ENCODE data around the gene COQ7. TPM values are rescaled to one million over a fixed set of nuclear protein-coding genes. Genes with fewer than 3 reads are reported as not detected.
A peak's percentile ranks its signal among the peaks of the same experiment; 100 is the strongest.

The COQ7 gene
- total and polyA plus RNA-seq, 9 donors = 25.8 to 30.2 (median 27.1) TPM

DNA sequence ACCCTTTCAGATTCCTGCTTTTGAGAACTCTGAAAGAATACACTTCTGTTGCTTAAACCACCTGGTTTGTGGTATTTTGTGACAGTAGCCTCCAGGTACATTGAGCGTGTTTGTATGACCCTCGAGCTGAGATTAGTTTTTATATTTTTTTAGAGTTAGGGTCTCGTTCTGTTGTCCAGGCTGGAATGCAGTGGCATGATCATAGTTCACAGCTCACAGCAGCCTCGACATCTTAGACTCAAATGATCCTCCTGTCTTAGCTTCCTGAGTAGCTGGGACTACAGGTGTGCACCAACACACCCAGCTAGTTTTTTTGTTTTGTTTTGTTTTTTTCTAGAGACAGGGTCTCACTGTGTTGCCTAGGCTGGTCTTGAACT is 41.9 kb downstream of the COQ7 start:
- H3K36me3 ChIP-seq (ENCODE audit: control insufficient read depth, insufficient read depth, low read length) = no peaks in the 10 kb centered on the region
- DNase-seq = no peak
- H3K27ac ChIP-seq (ENCODE audit: low read length) = no peak overlapping the region
- H3K4me3 ChIP-seq (ENCODE audit: low read length) = no peak overlapping the region
- H3K4me1 ChIP-seq (ENCODE audit: control insufficient read depth, insufficient read depth, low read length) = peaks cover 10% of the 10 kb centered on the region
- H3K9me3 ChIP-seq (replicated peaks; ENCODE audit: control insufficient read depth, low read depth, low read length) = no peaks in the 10 kb centered on the region
- WGBS (ENCODE audit: insufficient coverage) = 67% methylated on average over 1 of the region's 4 CpGs
- H3K27me3 ChIP-seq (ENCODE audit: control insufficient read depth, insufficient read depth, low read length) = no peaks in the 10 kb centered on the region

DNA sequence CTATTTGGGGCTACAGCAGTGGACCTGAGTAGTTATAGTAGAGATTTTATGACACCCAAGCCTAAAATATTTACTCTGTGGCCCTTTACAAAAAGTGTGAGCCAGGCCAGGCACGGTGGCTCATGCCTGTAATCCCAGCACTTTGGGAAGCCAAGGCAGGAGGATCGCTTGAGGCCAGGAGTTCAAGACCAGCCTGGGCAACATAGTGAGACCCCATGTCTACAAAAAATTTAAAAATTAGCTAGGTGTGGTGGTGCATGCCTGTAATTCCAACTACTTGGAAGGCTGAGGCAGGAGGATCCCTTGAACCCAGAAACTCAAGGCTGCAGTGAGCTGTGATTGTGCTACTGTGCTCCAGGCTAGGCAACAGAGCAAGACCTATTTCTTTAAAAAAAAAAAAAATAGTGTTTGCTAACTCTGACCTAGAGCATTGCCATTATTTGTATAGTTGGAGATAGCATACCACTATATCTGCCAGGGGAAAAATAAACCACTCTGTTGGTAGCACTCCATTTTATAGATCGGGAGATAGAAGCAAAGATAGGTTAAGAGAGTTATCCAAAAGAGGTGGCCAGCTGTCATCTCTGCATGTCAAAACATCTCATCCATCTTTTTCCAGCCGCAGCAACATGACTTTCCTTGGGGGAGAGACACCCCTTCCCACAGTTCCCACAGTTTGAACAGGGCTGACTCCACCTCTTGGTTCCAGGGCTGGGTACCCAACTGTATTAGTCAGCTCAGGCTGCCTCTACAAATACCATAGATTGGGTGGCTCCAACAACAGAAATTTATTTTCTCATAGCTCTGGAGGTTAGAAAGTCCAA is 43.3 kb downstream of the COQ7 start:
- no peak for DNase-seq
- 94% methylated on average over 2 of the region's 4 CpGs for WGBS (ENCODE audit: insufficient coverage)
- peaks cover 8% of the 10 kb centered on the region for H3K36me3 ChIP-seq (ENCODE audit: control insufficient read depth, insufficient read depth, low read length)
- no peaks in the 10 kb centered on the region for H3K27me3 ChIP-seq (ENCODE audit: control insufficient read depth, insufficient read depth, low read length)
- H3K4me3 ChIP-seq (ENCODE audit: low read length) = no peak overlapping the region
- H3K27ac ChIP-seq (ENCODE audit: low read length) = no peak overlapping the region
- H3K9me3 ChIP-seq (replicated peaks; ENCODE audit: control insufficient read depth, low read depth, low read length) = no peaks in the 10 kb centered on the region
- peaks cover 23% of the 10 kb centered on the region for H3K4me1 ChIP-seq (ENCODE audit: control insufficient read depth, insufficient read depth, low read length)

DNA sequence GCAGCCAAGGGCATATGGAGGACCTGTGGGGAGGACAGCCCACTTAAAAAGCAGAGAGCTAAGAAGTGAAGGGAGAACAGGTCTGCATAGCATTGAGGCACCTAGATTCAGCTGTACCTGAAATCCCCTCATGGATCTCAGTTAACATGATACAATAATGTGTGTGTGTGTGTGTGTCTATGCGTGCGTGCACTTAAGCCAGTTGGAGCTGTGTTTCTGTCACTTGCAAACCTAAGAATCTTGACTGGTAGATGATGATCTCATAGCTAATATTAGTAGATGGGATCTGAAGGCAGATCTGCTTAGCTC is 44.6 kb downstream of the COQ7 start:
- peaks cover 18% of the 10 kb centered on the region for H3K36me3 ChIP-seq (ENCODE audit: control insufficient read depth, insufficient read depth, low read length)
- DNase-seq = no peak
- H3K27ac ChIP-seq (ENCODE audit: low read length) = no peak overlapping the region
- no peaks in the 10 kb centered on the region for H3K27me3 ChIP-seq (ENCODE audit: control insufficient read depth, insufficient read depth, low read length)
- H3K4me1 ChIP-seq (ENCODE audit: control insufficient read depth, insufficient read depth, low read length) = peaks cover 30% of the 10 kb centered on the region
- H3K4me3 ChIP-seq (ENCODE audit: low read length) = no peak overlapping the region
- WGBS (ENCODE audit: insufficient coverage) = no CpG with 5 or more reads among the region's 2 CpGs
- H3K9me3 ChIP-seq (replicated peaks; ENCODE audit: control insufficient read depth, low read depth, low read length) = no peaks in the 10 kb centered on the region

DNA sequence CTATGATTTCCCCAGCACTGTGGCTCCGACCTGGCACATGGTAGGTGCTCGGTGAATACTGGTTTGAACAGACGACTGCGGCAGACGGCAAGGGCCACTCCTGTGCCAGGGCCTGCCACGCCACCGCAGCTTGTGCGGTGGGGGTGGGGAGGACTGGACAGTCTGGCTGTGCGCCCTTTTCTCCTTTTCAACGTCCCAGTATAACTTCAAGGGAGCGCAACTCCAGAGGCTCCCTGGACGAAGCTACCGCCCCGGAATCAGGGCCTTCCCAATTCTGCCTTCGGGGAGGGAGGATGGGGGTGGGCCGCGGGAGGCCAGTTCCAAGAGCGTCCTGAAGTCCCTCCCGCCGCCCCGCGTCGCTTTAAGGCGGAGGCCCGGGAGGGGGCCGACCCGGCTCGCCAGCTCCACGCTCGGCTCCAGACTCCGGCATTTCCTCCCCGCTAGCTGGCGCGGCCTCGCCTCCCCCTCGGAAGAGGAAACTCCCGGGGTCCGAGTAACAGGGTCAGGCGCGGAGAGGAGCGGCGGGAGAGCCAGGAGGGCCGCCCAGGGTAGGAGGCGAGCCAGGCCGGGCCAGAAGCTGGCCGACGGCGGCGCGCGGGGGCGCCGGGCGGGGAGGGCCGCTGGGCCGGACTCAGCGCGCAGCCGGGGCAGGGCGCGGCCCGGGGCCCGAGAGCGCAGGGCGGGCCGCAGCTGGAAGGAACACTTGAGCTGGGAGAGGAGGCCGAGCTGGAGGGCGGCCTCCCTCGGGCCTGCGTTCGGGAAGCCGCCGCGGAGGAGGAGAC is 46.4 kb downstream of the COQ7 start, which contains the start of gene ITPRIPL2:
TSS of gene ITPRIPL2 (plus strand) at position 388 of the 782 bp plus-strand sequence. CDS start 498 bp downstream, outside the sequence.
- Histone ChIP-seq H3K27me3 (ENCODE audit: control insufficient read depth, insufficient read depth, low read length) (no peaks in the 10 kb centered on the region), H3K4me1 (ENCODE audit: control insufficient read depth, insufficient read depth, low read length) (peaks cover 37% of the 10 kb centered on the region), H3K27ac (ENCODE audit: low read length) (peak within 1 kb of the TSS; percentile 92), H3K4me3 (ENCODE audit: low read length) (peak within 1 kb of the TSS; percentile 61), H3K36me3 (ENCODE audit: control insufficient read depth, insufficient read depth, low read length) (peaks cover 19% of the 10 kb centered on the region), H3K9me3 (replicated peaks; ENCODE audit: control insufficient read depth, low read depth, low read length) (no peaks in the 10 kb centered on the region)
- WGBS (ENCODE audit: insufficient coverage) = under 1% methylated on average over 64 of the region's 74 CpGs
- DNase-seq = peak; percentile 97

DNA sequence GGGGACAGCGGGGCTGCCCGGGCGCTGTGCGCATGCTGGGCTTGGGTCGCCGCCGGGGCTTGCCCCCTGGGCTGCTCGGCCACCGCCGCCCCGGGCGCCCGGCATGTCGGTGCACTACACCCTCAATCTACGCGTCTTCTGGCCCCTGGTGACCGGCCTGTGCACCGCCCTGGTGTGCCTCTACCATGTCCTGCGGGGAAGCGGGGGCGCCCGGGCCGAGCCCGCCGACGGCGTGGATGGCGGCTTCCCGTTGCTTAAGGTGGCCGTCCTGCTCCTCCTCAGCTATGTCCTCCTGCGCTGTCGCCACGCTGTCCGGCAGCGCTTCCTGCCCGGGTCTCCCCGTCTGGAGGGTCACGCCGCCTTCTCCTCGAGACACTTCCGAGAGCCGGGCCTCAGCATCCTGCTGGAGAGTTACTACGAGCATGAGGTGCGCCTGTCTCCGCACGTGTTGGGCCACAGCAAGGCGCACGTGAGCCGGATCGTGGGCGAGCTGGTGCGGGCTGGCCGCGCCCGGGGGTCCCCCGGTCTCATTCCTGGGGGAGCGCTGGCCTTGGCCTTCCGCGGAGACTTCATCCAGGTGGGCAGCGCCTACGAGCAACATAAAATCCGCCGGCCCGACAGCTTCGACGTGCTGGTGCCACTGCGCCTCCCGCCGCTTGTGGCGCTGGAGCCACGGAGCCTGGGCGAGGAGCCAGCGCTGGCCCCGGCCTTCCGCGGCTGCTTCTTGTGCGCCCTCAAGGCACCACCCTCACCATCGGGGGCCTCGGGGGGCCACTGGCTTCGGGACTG is 47.1 kb downstream of the COQ7 start:
- peaks cover 19% of the 10 kb centered on the region for H3K36me3 ChIP-seq (ENCODE audit: control insufficient read depth, insufficient read depth, low read length)
- H3K27me3 ChIP-seq (ENCODE audit: control insufficient read depth, insufficient read depth, low read length) = no peaks in the 10 kb centered on the region
- H3K4me1 ChIP-seq (ENCODE audit: control insufficient read depth, insufficient read depth, low read length) = peaks cover 39% of the 10 kb centered on the region
- H3K4me3 ChIP-seq (ENCODE audit: low read length) = peak overlapping the region; percentile 61
- DNase-seq = peak; percentile 83
- 2% methylated on average over 80 of the region's 80 CpGs for WGBS (ENCODE audit: insufficient coverage)
- no peaks in the 10 kb centered on the region for H3K9me3 ChIP-seq (replicated peaks; ENCODE audit: control insufficient read depth, low read depth, low read length)
- peak overlapping the region; percentile 92 for H3K27ac ChIP-seq (ENCODE audit: low read length)

DNA sequence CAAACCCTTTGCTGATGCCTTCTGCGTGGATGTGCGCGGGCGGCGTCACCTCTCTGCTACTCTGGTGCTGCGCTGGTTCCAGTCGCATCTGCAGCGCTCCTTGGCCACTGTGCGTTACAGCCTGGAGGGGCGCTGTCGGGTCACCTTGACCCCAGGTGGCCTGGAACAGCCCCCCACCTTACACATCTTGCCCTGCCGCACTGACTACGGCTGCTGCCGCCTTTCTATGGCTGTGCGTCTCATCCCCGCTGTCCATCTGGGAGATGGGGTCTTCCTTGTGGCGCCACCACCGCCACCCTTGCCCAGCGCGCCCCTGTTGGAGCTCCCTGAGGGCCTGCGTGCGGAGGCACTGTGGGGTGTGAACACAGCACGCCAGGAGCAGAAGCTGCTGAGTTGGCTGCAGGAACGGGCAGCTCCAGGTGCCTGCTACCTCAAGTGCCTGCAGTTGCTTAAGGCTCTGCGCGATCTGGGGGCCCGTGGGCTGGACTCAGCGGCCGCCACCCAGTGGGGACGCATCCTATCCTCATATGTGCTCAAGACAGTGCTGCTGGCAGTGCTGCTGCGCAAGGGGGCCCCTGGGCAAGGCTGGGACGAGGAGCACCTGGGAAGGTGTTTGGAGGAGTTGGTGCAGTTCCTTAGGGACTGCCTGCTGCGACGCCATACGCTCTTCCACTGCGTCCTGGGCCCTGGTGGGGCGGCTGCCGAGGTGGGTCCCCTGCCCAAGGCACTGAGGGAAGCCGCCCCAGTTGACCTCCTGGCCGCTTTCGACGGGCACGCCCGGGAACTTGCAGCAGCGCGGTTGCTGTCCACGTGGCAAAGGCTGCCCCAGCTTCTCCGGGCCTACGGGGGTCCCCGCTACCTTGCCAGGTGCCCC is 48.0 kb downstream of the COQ7 start:
- Histone ChIP-seq H3K9me3 (replicated peaks; ENCODE audit: control insufficient read depth, low read depth, low read length) (no peaks in the 10 kb centered on the region), H3K36me3 (ENCODE audit: control insufficient read depth, insufficient read depth, low read length) (peaks cover 22% of the 10 kb centered on the region), H3K27me3 (ENCODE audit: control insufficient read depth, insufficient read depth, low read length) (no peaks in the 10 kb centered on the region), H3K4me1 (ENCODE audit: control insufficient read depth, insufficient read depth, low read length) (peaks cover 39% of the 10 kb centered on the region), H3K4me3 (ENCODE audit: low read length) (peak overlapping the region; percentile 61), H3K27ac (ENCODE audit: low read length) (peak overlapping the region; percentile 92)
- 71% methylated on average over 50 of the region's 50 CpGs for WGBS (ENCODE audit: insufficient coverage)
- DNase-seq = no peak

DNA sequence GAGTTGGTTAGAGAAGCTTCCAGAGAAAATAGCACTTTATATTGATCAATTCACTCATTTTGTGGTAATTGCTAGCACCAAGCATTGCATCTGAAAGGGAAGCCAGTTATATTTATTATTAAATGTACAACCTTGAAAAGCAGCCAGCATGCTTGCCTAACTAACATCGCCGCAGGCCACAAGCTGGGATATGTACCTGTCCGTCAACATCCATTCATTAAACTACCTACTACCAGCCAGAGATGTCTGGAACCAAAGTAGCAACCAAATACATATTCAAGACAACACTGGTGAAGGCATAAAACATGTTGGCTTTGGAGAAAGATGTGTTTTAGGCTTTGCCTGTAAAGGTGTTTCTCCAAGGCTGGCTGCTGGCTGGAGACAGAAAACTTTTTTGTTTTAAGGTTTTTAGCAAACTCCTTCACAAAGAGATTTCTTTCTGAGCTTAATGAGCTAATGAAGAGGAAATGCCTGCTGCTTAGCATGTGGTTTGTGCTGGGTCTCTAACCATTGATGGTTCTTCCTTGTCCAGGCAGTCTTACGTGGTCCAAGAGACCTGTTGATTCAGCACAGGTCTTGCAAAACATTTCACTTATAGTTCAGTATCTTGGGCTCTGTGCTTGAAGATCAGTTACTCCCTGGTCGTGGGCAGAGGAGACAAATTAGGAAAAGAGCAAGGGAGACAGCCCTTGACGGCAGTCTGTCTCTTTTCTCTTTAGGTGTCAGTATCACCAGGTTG is 49.5 kb downstream of the COQ7 start:
- Histone ChIP-seq H3K4me3 (ENCODE audit: low read length) (no peak overlapping the region), H3K4me1 (ENCODE audit: control insufficient read depth, insufficient read depth, low read length) (peaks cover 39% of the 10 kb centered on the region), H3K36me3 (ENCODE audit: control insufficient read depth, insufficient read depth, low read length) (peaks cover 28% of the 10 kb centered on the region), H3K9me3 (replicated peaks; ENCODE audit: control insufficient read depth, low read depth, low read length) (no peaks in the 10 kb centered on the region), H3K27ac (ENCODE audit: low read length) (peak overlapping the region; percentile 59), H3K27me3 (ENCODE audit: control insufficient read depth, insufficient read depth, low read length) (no peaks in the 10 kb centered on the region)
- DNase-seq = no peak
- WGBS (ENCODE audit: insufficient coverage) = no CpG with 5 or more reads among the region's 6 CpGs

DNA sequence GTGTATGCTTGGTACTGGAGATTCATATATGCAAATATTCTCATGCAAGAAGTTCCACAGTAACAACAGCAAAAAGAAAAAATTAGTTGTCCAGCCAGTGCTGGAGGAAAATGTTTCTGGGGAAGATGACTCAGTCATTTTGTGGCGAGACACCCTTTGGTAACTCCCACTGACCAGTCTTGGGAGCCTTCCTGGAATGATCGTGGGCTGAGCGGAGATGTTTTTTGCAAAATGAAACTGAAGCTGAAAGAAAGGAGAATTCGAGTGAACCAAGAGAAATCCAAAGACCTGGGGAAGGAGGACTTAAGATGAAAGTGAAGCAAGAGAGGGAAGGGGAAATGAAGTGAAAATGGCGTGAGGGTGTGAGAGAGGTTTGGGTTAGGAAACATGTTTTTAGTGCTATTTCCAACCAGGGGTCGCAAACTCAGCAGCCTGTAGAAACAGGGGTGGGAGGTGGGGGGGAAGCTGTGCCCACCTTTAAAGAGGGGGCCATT is 51.6 kb downstream of the COQ7 start:
- WGBS (ENCODE audit: insufficient coverage) = 24% methylated on average over 6 of the region's 6 CpGs
- Histone ChIP-seq H3K27me3 (ENCODE audit: control insufficient read depth, insufficient read depth, low read length) (no peaks in the 10 kb centered on the region), H3K4me1 (ENCODE audit: control insufficient read depth, insufficient read depth, low read length) (peaks cover 28% of the 10 kb centered on the region), H3K9me3 (replicated peaks; ENCODE audit: control insufficient read depth, low read depth, low read length) (no peaks in the 10 kb centered on the region), H3K4me3 (ENCODE audit: low read length) (peak overlapping the region; percentile 5), H3K27ac (ENCODE audit: low read length) (peak overlapping the region; percentile 57), H3K36me3 (ENCODE audit: control insufficient read depth, insufficient read depth, low read length) (peaks cover 28% of the 10 kb centered on the region)
- peak; percentile 86 for DNase-seq

DNA sequence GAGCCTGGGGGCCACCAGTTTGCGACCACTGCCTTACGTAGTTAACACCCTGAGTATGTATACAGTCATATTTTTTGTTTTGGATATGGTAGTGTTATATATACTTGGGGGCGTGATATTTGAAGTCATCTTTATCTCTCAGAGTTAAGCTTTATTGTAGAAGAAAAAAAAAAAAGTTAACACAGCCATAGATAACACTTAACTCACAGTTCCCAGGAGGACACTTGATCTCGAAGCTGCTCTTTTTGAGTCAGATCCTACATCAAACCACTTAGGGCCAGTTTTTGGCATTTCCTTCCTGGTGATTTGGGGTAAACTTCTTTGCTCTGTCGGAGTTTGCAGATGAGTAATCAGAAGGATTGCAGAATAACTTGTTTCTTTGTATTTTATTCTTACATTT is 52.1 kb downstream of the COQ7 start:
- Histone ChIP-seq H3K4me3 (ENCODE audit: low read length) (no peak overlapping the region), H3K27ac (ENCODE audit: low read length) (peak overlapping the region; percentile 57), H3K27me3 (ENCODE audit: control insufficient read depth, insufficient read depth, low read length) (no peaks in the 10 kb centered on the region), H3K36me3 (ENCODE audit: control insufficient read depth, insufficient read depth, low read length) (peaks cover 28% of the 10 kb centered on the region), H3K9me3 (replicated peaks; ENCODE audit: control insufficient read depth, low read depth, low read length) (no peaks in the 10 kb centered on the region), H3K4me1 (ENCODE audit: control insufficient read depth, insufficient read depth, low read length) (peaks cover 28% of the 10 kb centered on the region)
- no peak for DNase-seq
- no CpG with 5 or more reads among the region's 5 CpGs for WGBS (ENCODE audit: insufficient coverage)
